HL-60/S4 treated with phorbol 12-myristate 13-acetate at 8.2 ng/mL for 4 days and 3 days (cell line): ENCODE measurements around the gene ARMC12.

ENCODE experiments used
- in situ Hi-C: fragments of 300-500 bp; cut with MboI; formaldehyde crosslinking; loops from 2 replicates; pipeline ENCODE4 v1.15.0; 2022; ENCODE audit warnings: low sequenced_read_pairs

Gene ARMC12

DNA sequence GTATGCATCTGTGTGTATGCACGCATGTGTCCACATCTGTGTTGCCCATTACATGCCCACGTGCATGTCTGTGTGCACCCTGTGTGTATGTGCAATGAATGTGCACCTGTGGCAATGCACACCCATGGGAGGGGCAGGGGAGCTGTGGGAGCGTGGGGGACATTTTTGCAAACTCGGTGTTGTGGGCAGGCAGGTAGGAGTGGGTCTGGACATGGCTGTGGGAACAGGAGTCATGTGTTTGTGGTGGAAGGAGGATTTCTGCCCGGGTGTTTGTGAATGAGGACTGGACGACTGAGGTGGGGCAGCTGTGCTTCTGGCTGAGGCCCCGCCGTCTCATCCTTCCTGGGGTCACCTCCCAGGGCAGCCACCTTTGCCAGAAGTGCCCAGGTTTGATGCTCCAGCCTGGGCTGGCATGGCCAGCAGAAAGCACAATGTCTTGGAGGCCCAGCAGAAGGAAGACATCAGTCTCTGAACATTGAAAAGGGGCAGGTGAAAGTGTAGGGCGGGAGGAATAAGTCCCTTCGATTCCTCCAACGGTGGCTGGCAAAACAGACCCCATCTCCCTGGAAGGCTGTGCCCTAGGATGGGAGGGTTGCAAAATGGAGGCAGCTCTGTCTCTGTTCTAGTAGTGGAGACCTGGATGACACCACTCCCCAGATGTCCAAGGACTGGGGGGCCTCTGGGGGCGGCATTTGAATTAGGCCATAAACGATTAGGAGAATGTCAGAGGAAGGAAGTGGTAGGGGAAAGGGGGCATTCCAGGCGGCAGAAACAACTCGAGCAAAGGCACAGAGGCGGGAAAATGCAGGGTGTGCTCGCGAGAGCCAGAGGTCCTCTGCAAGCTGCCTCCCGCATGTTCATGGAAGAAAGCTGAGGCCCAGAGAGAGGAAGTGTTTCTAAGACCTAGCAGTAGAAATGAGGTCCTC is 19.1 kb upstream of the ARMC12 start:
- in situ Hi-C loops: no loop called here

DNA sequence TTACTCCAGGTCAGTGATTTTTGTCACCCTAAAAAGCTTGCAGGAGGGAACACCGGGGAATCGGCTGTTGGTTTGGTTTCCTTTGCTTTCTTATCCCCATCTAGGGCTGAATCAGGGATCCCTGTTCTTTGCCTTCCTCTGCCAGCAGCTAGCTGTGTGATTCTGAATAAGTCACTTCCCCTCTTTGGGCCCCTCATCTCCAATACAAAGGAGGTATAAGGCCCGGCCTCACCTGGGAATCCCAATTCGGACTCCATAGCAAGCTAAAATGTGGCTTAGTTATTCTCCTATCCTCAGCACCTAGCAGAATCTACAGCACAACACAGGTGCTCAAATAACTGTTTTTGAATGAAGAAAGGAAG is 18.5 kb upstream of the ARMC12 start:
- in situ Hi-C loops: no loop called here

DNA sequence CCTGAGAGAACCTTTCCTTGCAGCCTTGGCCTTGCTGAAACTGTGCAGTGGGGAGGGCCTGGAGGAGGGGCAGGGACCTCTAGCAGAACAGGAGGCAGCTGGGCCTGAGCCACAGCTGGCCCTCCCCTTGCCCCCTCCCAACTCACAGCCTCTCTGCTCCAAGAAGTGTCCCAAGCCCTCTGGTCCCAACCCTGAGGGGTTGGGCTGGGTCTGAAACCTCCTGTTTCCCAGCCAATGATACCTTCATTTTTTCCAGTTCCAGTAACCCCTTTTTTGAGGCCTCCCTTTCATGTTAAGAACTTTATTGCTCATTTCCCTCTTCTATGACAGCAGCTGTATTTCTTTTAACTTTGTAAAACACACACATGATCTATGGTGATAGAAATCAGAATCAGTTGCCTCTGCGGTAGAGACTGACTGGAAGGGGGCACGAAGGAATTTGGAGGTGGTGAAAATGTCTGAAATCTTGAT is 17.9 kb upstream of the ARMC12 start:
- in situ Hi-C loops: no loop called here

DNA sequence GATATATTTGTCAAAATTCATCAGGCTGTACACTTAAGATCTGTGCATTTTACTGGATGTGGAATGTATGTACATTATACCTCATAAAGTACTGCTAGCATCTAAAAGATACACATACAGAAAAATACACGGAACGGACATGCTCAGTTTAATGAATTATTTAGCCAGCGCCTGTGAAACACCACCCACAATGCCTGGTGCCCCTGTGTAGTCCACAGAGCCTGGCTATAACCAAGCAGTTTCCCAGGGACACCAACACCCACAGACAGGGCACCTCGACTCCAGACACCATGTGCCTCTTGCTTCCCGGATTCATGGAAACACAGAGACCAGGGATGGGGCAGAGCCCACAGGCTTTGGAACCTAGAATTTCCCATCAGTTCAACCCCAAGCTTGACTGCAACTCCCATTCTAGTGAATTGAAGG is 17.4 kb upstream of the ARMC12 start:
- in situ Hi-C loops: no loop called here

DNA sequence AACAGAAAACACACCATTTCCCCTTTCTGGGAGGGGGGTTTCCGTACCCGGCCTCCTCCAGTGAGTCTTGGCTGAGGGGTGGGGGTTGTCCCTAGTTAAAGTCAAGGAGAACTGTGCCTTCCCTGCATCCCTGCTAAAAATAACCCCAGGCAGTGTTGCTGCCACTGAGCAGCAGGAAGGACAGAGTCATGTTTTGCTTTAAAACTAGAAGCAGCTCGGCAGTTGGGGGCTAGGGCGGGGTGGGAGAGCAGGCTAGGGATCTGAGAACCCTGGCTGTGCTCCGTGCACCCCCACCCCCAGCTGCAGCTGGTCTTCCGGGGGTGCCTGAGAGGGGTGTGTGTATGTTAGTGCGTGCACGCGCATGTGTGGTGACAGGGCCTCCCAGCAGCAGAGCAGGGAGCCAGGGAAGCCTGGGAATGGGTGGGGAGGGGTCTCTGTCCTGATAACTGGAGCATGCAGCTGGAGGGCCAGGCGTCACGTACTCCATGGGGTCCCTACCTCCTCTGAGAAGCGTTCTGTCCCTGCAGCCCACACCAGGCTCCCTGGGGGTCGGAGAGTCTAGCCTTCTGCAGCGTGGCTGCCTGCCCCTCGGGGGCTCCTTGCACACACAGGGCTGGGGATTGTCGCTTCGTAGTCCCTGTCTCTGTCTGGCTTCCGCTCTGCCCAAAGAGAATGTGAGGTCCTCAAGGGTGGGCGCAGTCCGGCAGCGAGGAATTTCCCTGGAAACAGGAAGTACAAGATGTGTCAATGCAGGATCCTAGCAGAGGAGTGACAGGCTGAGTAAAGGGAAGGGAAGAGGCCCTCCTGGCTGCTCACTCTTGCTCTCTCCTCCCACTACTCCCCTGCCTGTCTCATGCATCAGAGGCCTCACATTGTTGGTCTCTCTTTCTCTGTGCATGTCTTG is 16.8 kb upstream of the ARMC12 start:
- in situ Hi-C loops: no loop called here

DNA sequence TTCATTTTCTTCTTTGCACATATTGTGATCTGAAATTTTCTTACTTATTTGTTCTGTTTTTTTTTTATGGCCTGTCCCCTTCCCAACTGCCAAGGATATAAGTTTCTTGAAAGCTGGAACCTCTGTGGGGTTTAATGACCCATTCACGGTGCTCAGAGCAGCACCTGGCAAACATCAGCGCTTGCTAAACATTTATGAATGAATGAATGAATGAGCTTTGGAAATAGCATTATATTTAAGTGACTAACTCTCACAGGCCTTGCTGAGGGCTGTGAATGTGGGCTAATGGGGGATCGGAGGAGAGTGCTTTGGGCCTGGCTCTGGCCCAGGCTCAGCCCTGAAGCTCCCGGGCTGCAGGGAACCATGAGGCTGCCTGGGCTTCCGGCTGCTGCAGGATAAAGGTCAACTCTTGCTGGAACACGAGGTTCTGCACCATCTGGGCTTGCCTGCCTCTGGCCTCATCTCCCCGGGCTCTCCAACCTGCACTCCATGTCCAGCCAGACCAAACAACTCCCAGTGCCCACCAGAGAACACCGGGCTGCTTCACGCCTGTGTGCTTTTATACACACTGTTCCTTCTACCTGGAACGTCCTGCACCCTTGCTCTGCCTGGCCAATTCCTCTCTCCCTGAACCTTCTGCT is 14.6 kb upstream of the ARMC12 start:
- in situ Hi-C loops: no loop called here

DNA sequence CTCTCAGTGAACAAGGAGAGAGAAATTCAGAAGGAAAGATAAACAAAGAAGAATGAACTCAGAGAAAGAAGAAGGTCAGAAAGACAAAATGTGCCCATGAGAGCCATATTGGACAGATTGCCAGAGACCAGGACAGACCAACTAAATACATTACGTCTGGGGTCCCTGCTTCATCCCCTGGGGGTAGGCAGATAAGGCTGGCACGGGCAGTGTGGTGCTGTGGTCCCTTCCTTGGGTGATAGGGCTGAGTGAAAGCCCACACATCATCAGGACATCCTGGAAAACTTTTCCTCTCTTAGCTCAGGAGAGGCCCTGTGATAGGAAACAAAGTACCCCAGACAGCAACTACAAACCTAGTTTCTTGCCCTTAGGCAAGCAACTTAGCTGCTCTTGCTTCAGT is 13.2 kb upstream of the ARMC12 start:
- in situ Hi-C loops: no loop called here

DNA sequence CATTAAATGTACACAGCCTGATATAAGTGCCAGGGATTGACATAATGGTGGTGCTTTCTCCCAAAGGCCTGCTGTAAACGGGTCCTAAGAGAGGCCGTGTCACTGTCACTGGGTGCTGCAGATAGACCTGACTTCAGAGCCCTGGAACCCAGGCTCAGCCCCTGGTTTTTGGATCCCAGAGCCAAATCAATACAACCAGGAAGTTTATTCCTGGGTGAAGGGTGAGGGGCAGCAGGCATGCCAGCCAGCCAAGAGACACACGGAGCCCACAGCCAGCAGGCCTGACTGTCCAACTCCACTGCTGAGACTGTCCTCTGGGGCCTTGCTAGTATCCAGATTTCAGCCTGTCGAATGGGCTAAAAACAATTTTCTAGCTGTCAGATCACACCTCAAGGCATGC is 12.8 kb upstream of the ARMC12 start:
- in situ Hi-C loops: no loop called here

DNA sequence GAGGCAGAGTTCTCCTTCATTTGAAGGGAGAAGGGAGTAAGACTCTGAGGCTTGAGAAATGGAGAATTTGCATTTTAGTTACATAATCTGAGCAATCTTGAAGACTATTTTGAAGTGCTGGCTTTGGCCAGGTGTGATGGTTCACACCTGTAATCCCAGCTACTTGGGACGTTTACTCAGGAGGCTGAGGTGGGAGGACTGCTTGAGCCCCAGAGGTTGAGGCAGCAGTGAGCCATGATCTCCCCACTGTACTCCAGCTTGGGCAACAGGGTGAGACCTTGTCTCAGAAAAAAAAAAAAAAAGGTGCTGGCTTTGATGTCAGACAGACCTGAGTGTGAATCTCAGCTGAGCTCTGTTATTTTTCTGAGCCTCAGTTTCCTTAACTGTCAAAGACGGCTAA is 12.4 kb upstream of the ARMC12 start:
- in situ Hi-C loops: no loop called here

DNA sequence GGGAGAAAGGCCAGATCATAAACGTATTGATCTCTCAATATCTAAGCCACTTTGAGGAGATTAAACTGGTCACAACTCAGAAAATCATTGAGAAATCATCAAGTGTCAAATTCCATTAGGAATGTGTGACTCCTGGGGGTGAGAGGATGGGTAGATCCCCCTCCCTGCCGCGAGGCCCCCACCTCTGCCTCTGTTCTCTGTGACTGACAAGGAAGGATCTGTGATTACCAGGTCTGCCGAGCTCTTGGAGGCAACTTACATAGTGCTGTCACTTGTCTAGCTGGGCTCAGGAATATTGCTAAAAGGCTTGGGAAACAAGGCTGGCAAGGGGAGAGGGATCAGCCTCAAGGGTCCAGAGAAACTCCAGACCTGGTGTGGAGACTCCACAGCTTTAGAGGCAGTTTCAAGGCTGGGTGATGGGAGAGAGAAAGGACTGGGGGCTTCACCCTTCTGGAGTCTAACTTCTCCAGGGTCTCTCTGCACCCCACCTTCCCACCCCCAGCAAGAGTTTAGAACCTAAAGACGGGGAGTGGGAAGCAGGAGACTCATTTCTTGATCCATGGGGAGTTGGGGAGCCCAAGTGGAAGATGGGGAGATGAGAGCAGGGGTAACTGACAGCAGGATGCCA is 11.6 kb upstream of the ARMC12 start:
- in situ Hi-C loops: loop anchor here (25.0 kb wide), 1 partner anchor 413 kb away; no protein-coding TSS in a partner anchor

DNA sequence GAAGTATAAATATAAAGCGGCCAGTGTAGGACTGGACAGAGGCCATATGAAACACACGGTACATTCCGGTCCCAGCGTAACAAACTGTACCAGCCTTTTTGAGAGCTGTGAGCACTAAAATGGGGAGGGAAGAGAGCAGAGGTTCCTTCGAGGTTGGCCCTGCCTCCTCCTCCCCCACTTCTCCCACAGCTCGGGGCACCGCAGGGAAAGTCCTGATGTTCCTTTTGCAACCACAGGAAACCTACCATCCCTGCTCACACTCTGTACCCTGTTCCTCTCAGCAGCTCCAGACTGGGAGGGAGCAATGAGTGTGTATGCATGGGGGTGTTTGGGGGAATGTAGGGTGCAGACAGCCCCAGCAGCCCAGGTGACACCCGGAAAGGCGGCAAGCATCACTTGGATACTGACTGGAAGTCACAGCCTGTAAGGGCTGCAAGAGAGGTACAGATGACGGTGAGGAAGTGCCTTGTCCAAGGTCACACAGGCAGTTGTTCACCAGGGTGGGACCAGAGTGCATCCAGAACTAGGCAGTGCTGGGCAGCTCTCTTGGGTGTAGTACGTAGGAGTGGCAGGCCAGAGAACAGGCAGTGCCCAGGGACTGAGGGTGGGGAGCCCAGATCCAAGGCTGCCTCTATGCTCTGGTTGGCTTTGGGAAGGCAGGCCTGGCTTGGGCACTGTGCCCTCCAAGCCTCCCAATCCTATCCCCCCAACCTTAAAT is 11.0 kb upstream of the ARMC12 start:
- in situ Hi-C loops: loop anchor here (25.0 kb wide), 1 partner anchor 414 kb away; no protein-coding TSS in a partner anchor

DNA sequence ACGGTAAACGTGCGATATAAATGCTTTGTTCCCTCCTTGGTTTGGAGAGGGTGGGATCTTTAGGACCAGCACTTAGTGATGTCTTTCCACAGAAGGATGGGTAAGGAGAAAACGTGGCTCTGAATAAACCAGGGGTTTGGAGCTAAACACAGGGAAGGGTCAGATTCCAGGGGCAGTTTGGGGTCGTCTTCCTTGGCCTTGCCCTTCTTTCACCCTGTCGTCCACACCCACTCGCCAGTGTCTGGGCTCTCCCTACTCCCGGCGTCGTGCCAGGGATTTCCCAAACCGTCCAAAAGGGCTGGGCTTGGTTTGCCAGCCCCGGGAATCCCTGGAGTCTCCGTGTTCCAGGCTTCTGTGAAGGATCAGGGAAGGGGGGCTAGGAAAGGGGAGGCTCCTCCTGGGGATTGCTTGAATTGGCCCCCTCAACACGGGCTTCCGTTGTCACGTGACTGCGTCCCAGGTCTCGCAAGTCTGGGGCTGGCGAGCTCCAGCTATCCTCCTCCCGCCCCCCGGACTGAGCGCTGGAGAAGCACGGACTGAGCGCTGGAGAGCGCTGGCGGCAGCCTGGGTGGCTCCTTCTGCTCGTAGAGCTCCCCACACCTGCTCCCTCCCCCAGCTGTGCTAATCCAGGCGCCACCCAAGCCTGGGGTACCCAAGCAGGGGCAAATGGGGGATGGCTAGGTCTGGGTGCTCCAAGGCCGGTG is 9.4 kb upstream of the ARMC12 start:
- in situ Hi-C loops: loop anchor here (25.0 kb wide), 1 partner anchor 415 kb away; no protein-coding TSS in a partner anchor

DNA sequence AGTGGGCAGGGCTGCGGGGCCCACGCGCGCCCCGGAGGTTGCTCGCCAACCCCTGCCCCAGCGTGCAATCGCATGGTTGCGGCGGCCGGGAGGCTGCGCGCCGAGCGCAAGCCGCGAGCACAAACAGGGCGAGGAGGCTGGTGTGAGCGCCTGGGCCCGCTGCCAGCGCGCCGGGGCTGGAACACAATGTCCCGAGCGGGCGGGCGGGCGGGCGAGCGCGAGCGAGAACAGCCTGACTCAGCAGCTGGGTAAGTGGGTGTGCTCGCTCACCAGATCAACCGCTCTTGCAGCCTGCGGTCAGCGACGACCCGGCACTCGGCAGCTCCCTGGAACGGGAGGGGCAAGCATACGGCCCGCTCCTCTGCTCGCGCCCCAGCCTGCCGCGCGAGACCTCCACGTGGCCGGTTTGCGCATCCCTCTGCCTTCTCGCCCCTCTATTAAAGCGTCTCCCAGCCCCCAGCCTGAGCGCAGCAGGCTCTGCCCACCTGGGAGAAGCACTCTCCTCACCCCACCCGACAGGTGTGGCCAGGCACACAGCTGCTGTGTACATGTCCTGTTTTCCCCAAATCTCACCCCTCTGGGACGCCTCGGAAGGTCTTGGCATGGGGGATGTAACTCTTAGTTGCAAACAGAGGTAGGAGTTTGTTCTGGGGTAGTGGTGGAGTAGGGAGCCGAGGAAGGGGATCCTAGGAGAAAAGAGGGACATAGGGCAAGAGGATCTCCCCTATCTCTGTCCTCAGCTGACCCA is 8.7 kb upstream of the ARMC12 start:
- in situ Hi-C loops: loop anchor here (25.0 kb wide), 1 partner anchor 416 kb away; no protein-coding TSS in a partner anchor

DNA sequence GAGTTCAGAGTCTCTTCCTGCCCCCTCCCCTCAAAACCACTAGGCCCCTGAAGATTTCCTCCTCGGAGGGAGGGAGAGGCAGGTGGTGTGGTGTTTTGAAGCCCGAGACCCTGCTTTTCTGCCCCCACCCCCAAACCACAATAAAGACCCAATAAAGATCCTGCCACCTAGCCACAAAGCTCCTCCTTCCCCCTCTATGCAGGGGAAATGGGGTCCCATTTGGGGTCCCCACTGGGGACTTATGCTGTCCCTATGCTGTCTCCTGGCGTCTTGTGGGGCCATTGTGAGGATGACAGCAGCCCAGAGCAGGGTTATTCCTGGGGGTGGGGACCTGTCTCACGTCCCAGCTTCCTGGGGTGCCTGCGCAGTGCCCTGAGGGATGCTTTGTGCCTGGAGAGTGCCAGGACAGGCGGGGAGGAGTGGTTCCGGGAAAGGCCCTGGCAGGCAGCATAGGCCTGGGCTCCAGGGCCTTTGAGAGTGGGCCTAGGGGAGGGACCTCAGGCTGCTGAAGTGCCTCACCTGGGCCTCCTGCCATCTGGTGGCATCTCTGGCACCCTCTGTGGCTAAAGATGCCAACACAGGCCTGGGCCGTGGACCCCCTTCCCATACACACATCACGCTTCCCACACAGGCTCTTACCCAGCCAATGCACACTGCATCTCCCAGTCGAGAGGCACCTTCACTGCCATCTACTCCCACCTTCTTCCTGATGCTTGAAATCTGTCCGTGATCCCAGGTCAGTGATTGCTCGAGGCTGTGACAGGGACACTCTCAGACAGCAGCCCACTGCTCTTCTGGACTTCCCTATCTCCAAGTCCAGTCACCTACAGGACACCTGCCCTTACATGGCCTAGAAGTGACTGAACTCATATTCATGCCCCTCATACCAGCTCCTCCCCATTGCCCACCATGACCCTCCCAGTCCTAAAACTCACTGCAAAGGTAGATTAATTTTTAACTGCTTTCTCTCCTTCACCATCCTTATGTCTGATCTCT is 7.9 kb upstream of the ARMC12 start:
- in situ Hi-C loops: loop anchor here (25.0 kb wide), 1 partner anchor 417 kb away; no protein-coding TSS in a partner anchor

DNA sequence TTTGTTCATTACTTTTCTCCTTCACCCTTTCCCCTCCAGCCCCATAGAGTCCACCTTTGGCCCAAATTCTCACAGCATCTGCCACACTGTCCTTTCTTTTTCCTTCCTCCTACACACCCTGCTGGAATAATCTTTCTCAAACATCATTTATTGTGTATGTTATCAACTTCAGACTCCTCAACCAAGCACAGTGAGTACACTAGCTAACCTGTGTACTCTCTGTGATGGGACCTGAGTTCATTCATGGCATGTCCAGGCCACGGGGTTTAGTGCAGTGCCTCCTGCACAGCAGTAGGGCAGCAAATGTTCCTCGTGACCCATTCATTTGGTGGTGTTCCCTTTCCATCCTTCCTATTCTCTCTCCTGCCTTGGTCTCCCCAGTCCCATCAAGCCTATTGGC is 7.1 kb upstream of the ARMC12 start:
- in situ Hi-C loops: loop anchor here (25.0 kb wide), 1 partner anchor 417 kb away; no protein-coding TSS in a partner anchor

DNA sequence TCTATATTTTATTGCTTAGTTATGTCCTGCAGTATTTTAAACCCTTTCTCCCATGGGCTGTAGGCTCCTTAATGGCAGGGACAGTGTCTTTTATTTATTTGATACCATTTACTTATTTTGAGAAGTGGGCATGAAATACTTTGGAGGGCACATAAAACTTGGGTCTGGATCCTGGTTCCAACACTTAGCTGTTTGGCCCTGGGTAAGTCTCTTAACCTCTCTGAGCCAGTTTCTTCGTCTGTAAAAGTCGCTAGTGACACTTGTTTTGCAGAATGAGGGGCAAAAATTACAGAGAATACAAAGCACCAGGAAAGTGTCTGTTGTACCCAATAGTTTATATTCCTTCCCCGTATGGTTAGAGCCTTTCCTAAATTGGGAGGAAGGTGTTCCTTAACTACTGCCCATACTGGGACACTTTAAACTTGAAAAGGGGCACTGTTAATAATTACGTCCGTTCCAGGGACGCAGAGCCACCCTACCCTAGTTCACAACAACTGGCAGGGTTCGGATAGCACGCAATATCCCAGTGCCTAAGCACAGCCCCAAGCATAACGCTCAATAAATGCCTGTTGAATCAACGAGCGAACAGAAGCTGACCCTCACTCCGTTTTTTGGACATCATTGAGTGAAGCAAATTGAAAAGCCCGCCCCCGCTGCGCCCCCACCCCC is 6.0 kb upstream of the ARMC12 start:
- in situ Hi-C loops: loop anchor here (25.0 kb wide), 1 partner anchor 419 kb away; no protein-coding TSS in a partner anchor

DNA sequence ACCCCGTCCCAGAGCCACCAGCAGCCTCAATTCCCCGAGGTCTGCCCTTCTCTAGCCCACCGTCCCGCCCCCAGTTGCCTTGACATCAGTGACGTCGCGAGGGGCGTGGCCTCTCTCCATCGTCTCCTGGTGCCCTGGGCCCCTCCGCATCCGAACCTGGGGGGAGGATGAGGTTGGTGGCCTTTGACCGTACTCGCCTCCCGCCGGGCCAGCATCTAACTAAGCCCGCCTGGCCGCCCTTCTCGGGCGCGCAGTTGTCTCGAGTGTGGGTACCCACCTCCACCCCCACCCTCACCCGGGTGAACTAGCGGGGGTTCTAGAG is 5.5 kb upstream of the ARMC12 start:
- in situ Hi-C loops: loop anchor here (25.0 kb wide), 1 partner anchor 419 kb away; no protein-coding TSS in a partner anchor
